Measurements from ENCODE around the gene RRM1. TPM values are rescaled to one million over a fixed set of nuclear protein-coding genes. Genes with fewer than 3 reads are reported as not detected.

The RRM1 gene
- total RNA-seq, 1 donor from 2014 or later = 28.0 TPM

- intact Hi-C loops (cut with DNase I) = no loop called here
- ATAC-seq (no peak), DNase-seq (no peak)
- Histone ChIP-seq H3K36me3 (peaks cover 22% of the 10 kb centered on the region), H3K27me3 (no peaks in the 10 kb centered on the region), H3K9me3 (no peaks in the 10 kb centered on the region), H3K4me1 (peaks cover 12% of the 10 kb centered on the region), H3K4me3 (no peak overlapping the region), H3K27ac (no peak overlapping the region)
- TF ChIP-seq CTCF (IDR thresholded peaks at IDR 0.05) = no peak
These were observed 30.2 kb upstream of the RRM1 start for GRCh38 chr11:4064278-4064955.

GRCh38 chr11:4065086-4065485, 29.5 kb upstream of the RRM1 start:
- peaks cover 12% of the 10 kb centered on the region for H3K4me1 ChIP-seq
- H3K4me3 ChIP-seq = no peak overlapping the region
- no peak for TF ChIP-seq CTCF (IDR thresholded peaks at IDR 0.05)
- H3K9me3 ChIP-seq = no peaks in the 10 kb centered on the region
- ATAC-seq (no peak), DNase-seq (no peak)
- peaks cover 16% of the 10 kb centered on the region for H3K36me3 ChIP-seq
- H3K27ac ChIP-seq = no peak overlapping the region
- intact Hi-C loops (cut with DNase I) = loop anchor here (5.0 kb wide), 1 partner anchor 208 kb away; the partner anchor contains the start of gene STIM1
- no peaks in the 10 kb centered on the region for H3K27me3 ChIP-seq

DNA sequence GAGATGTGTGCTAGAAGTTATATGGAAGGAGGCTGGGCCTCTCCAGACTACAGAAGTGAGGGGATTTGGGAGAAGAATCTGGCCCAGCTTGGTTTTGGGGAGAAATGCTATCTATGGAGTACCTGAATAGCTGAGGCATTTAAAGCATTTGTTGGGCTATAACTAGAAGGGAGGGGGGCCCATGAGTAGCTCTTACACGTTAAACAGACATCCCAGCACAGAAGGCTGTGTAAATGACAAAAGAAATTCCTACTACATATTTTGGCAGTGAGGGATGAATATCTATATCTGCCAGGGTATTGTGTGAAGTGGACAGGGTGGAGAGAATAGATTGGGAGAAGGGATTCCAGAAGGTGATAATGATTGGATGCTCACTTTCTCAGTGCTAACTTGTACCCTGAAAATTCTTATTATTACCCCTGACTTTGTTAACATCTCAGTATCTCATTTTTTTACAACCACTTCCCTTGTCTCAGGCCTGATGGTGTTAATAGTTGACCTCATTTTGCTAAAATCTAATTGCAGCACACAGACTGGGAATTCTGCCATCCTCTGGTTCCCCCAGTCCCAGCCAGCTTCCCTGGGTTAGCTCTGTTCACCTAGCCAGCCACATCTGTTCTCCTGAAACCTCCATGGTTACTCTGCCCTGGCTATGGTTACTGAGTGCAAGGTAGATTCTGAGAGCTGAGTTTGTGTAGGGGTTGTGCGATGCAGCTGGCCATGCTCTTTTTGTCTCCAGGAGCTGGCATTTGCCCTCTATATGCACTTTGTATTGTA, 28.8 kb upstream of the RRM1 start:
- ATAC-seq (no peak), DNase-seq (no peak)
- H3K4me3 ChIP-seq = no peak overlapping the region
- no peak overlapping the region for H3K27ac ChIP-seq
- H3K9me3 ChIP-seq = no peaks in the 10 kb centered on the region
- peaks cover 7% of the 10 kb centered on the region for H3K4me1 ChIP-seq
- no peak for TF ChIP-seq CTCF (IDR thresholded peaks at IDR 0.05)
- H3K27me3 ChIP-seq = no peaks in the 10 kb centered on the region
- intact Hi-C loops (cut with DNase I) = loop anchor here (5.0 kb wide), 1 partner anchor 208 kb away; the partner anchor contains the start of gene STIM1
- peaks cover 14% of the 10 kb centered on the region for H3K36me3 ChIP-seq

DNA sequence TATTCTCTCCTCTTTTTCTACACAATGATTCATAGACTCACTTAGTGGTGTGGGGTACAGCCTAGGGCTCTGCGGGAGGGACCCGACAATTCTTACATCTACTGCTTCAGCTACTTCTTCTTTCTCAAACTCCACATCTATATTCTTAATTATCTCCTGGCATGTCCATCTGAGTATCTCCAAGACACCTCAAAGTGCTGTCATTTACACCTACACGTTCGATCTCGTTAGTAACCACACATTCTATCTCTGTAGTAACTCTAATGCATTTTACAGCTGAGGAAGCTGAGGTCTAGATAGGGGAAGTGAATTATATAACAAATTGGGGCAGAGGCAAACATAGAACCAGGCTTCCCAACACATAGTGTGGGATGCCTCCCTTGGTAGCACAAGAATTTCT, 27.7 kb upstream of the RRM1 start:
- intact Hi-C loops (cut with DNase I) = loop anchor here (5.0 kb wide), 1 partner anchor 210 kb away; the partner anchor contains the start of gene STIM1
- H3K27ac ChIP-seq = no peak overlapping the region
- H3K4me3 ChIP-seq = no peak overlapping the region
- ATAC-seq (peak; percentile 78), DNase-seq (no peak)
- no peaks in the 10 kb centered on the region for H3K9me3 ChIP-seq
- H3K36me3 ChIP-seq = peaks cover 6% of the 10 kb centered on the region
- H3K4me1 ChIP-seq = no peaks in the 10 kb centered on the region
- TF ChIP-seq CTCF (IDR thresholded peaks at IDR 0.05) = no peak
- no peaks in the 10 kb centered on the region for H3K27me3 ChIP-seq

DNA sequence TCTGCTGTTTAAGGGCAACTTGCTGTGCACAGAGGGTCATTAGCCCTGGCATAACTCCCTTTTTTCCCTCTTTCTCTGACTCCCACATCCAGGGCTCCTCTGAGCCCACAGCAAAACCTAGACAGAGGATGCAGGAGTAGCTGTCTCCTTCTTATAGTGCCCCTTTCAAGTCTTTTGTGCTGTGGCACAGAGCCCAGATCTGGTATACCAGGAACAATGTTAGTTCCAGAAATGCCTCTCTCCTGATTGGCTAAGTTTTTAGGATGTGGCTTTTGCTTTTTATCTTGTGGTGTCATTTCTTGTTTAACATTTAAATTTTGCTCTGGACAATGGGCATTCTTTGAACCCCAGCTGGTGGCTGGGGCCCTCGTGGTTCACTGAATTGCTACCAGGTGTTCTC, 25.6 kb upstream of the RRM1 start:
- H3K27me3 ChIP-seq = no peaks in the 10 kb centered on the region
- no peak overlapping the region for H3K27ac ChIP-seq
- DNase-seq = no peak
- peak; percentile 15 for ATAC-seq
- no peak for TF ChIP-seq CTCF (IDR thresholded peaks at IDR 0.05)
- H3K4me1 ChIP-seq = peaks cover 9% of the 10 kb centered on the region
- H3K36me3 ChIP-seq = peaks cover 6% of the 10 kb centered on the region
- no peak overlapping the region for H3K4me3 ChIP-seq
- H3K9me3 ChIP-seq = no peaks in the 10 kb centered on the region
- intact Hi-C loops (cut with DNase I) = loop anchor here (5.0 kb wide), 1 partner anchor 212 kb away; the partner anchor contains the start of gene STIM1
